Urinary bladder (tissue), 4 donors: Measurements from ENCODE around the gene NSMCE1. TPM values are rescaled to one million over a fixed set of nuclear protein-coding genes. Genes with fewer than 3 reads are reported as not detected.

Experiments used
- DNase-seq: peaks from one replicate; pipeline ENCODE4 v3.0.0-alpha.2; 2015; ENCODE audit errors: extremely low spot score
- H3K27ac ChIP-seq: one replicate; pipeline ENCODE4 v1.5.1; 2013; ENCODE audit warnings: low read depth, mild to moderate bottlenecking, moderate library complexity
- H3K36me3 ChIP-seq: one replicate; pipeline ENCODE4 v1.6.1; 2013; ENCODE audit warnings: mild to moderate bottlenecking, moderate library complexity; ENCODE audit not compliant: insufficient read depth
- H3K4me1 ChIP-seq: one replicate; pipeline ENCODE4 v1.6.1; 2013; ENCODE audit warnings: mild to moderate bottlenecking, moderate library complexity; ENCODE audit not compliant: insufficient read depth
- H3K4me3 ChIP-seq: one replicate; pipeline ENCODE4 v1.5.1; 2013; ENCODE audit warnings: low read depth, low read length
- WGBS: extraction: QIAGEN DNeasy Blood & Tissue Kit; methylation state at CpG from one replicate; pipeline ENCODE4 v1.1.7; 2013; 5-methylcytosine and 5-hydroxymethylcytosine counted together
- polyA plus RNA-seq: library from polyadenylated mRNA; stranded (reverse); fragments of 200-250 nt; gene quantifications from one replicate; pipeline ENCODE4 v1.2.3, GENCODE V29; 2013
- total RNA-seq: library from RNA; depleted of rRNA; stranded (reverse); fragments of >200 nt; gene quantifications from one replicate; pipeline ENCODE4 v1.2.3, GENCODE V29; 2014
- donor health status: healthy with polysubstance abuse.
- donor health status: healthy.

The NSMCE1 gene
- total and polyA plus RNA-seq, 2 donors = 33.9 to 76.3 TPM

- 80% methylated on average over 9 of the region's 9 CpGs for WGBS
- DNase-seq = no peak
- Histone ChIP-seq H3K4me3 (no peak overlapping the region), H3K4me1 (peaks cover 2% of the 10 kb centered on the region), H3K36me3 (no peaks in the 10 kb centered on the region), H3K27ac (no peak overlapping the region)
Observed at GRCh38 chr16:27239906-27240655, 28.5 kb downstream of the NSMCE1 start.

- Histone ChIP-seq H3K36me3 (no peaks in the 10 kb centered on the region), H3K27ac (no peak overlapping the region), H3K4me3 (no peak overlapping the region), H3K4me1 (peaks cover 2% of the 10 kb centered on the region)
- 97% methylated on average over 5 of the region's 5 CpGs for WGBS
- no peak for DNase-seq
Observed at GRCh38 chr16:27239026-27239425, 29.5 kb downstream of the NSMCE1 start.

- Histone ChIP-seq H3K4me1 (peaks cover 2% of the 10 kb centered on the region), H3K4me3 (no peak overlapping the region), H3K27ac (no peak overlapping the region), H3K36me3 (no peaks in the 10 kb centered on the region)
- WGBS = 90% methylated on average over 2 of the region's 2 CpGs
- no peak for DNase-seq
Observed at GRCh38 chr16:27238591-27238990, 30.0 kb downstream of the NSMCE1 start.

- 66% methylated on average over 16 of the region's 16 CpGs for WGBS
- no peak overlapping the region for H3K4me3 ChIP-seq
- DNase-seq = no peak
- no peaks in the 10 kb centered on the region for H3K36me3 ChIP-seq
- peaks cover 2% of the 10 kb centered on the region for H3K4me1 ChIP-seq
- H3K27ac ChIP-seq = no peak overlapping the region
Observed at GRCh38 chr16:27238016-27238587, 30.5 kb downstream of the NSMCE1 start.

GRCh38 chr16:27237219-27238015 lies 31.2 kb downstream of the NSMCE1 start:
- DNase-seq = no peak
- H3K4me1 ChIP-seq = peaks cover 2% of the 10 kb centered on the region
- H3K27ac ChIP-seq = no peak overlapping the region
- 72% methylated on average over 22 of the region's 22 CpGs for WGBS
- H3K36me3 ChIP-seq = no peaks in the 10 kb centered on the region
- no peak overlapping the region for H3K4me3 ChIP-seq

- H3K4me3 ChIP-seq = no peak overlapping the region
- H3K4me1 ChIP-seq = peaks cover 2% of the 10 kb centered on the region
- H3K36me3 ChIP-seq = no peaks in the 10 kb centered on the region
- no peak for DNase-seq
- 84% methylated on average over 8 of the region's 8 CpGs for WGBS
- no peak overlapping the region for H3K27ac ChIP-seq
Observed at GRCh38 chr16:27236635-27237218, 31.8 kb downstream of the NSMCE1 start.

- H3K4me1 ChIP-seq = peaks cover 2% of the 10 kb centered on the region
- no peak for DNase-seq
- 91% methylated on average over 8 of the region's 8 CpGs for WGBS
- H3K27ac ChIP-seq = peak overlapping the region; percentile 79
- no peak overlapping the region for H3K4me3 ChIP-seq
- H3K36me3 ChIP-seq = no peaks in the 10 kb centered on the region
Observed at GRCh38 chr16:27235938-27236245, 32.7 kb downstream of the NSMCE1 start.

- peak; percentile 72 for DNase-seq
- 14% methylated on average over 23 of the region's 23 CpGs for WGBS
- Histone ChIP-seq H3K36me3 (no peaks in the 10 kb centered on the region), H3K27ac (peak overlapping the region; percentile 79), H3K4me3 (no peak overlapping the region), H3K4me1 (peaks cover 2% of the 10 kb centered on the region)
Observed at GRCh38 chr16:27235055-27235937, 33.3 kb downstream of the NSMCE1 start.

- peaks cover 2% of the 10 kb centered on the region for H3K4me1 ChIP-seq
- WGBS = 27% methylated on average over 4 of the region's 4 CpGs
- DNase-seq = no peak
- H3K36me3 ChIP-seq = no peaks in the 10 kb centered on the region
- peak overlapping the region; percentile 34 for H3K27ac ChIP-seq
- H3K4me3 ChIP-seq = no peak overlapping the region
Observed at GRCh38 chr16:27234603-27235002, 34.0 kb downstream of the NSMCE1 start.

GRCh38 chr16:27234171-27234570 lies 34.4 kb downstream of the NSMCE1 start:
- Histone ChIP-seq H3K27ac (no peak overlapping the region), H3K4me1 (peaks cover 2% of the 10 kb centered on the region), H3K4me3 (no peak overlapping the region), H3K36me3 (no peaks in the 10 kb centered on the region)
- 97% methylated on average over 8 of the region's 8 CpGs for WGBS
- DNase-seq = no peak

GRCh38 chr16:27233731-27234130 lies 34.8 kb downstream of the NSMCE1 start:
- Histone ChIP-seq H3K36me3 (no peaks in the 10 kb centered on the region), H3K27ac (no peak overlapping the region), H3K4me3 (no peak overlapping the region), H3K4me1 (peaks cover 2% of the 10 kb centered on the region)
- no peak for DNase-seq
- WGBS = 94% methylated on average over 6 of the region's 6 CpGs

GRCh38 chr16:27232901-27233625 lies 35.5 kb downstream of the NSMCE1 start:
- H3K4me3 ChIP-seq = no peak overlapping the region
- H3K4me1 ChIP-seq = peaks cover 1% of the 10 kb centered on the region
- no peak overlapping the region for H3K27ac ChIP-seq
- no peaks in the 10 kb centered on the region for H3K36me3 ChIP-seq
- no peak for DNase-seq
- WGBS = 89% methylated on average over 13 of the region's 13 CpGs
